ENCODE results near the gene DDX3X.
"Not testable (repeated sequence)": the region's sequence is repeated elsewhere in the genome, so short reads cannot be mapped to it uniquely, and the experiment has no call there.

DNA sequence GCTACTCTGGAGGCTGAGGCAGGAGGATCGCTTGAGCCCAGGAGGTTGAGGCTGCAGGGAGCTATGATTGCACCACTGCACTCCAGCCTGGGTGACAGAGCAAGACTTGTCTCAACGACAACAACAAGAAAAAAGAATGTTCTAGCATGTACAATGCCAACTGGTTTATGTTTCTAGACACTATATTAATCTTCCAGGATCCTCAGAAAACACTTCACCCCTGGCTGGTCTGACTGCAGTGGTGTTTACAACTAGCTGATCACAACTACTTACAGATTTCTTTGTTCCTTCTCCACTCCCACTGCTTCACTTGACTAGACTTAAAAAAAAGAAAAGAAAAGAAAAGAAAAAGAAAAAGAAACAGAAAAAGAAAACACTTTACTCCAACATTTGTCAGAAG is 17.7 kb upstream of the DDX3X start:
- TF ChIP-seq EZH2 (IDR thresholded peaks at IDR 0.05; ENCODE audit: borderline replicate concordance, low read length): not testable (repeated sequence)
- TF ChIP-seq, protein P1, sequence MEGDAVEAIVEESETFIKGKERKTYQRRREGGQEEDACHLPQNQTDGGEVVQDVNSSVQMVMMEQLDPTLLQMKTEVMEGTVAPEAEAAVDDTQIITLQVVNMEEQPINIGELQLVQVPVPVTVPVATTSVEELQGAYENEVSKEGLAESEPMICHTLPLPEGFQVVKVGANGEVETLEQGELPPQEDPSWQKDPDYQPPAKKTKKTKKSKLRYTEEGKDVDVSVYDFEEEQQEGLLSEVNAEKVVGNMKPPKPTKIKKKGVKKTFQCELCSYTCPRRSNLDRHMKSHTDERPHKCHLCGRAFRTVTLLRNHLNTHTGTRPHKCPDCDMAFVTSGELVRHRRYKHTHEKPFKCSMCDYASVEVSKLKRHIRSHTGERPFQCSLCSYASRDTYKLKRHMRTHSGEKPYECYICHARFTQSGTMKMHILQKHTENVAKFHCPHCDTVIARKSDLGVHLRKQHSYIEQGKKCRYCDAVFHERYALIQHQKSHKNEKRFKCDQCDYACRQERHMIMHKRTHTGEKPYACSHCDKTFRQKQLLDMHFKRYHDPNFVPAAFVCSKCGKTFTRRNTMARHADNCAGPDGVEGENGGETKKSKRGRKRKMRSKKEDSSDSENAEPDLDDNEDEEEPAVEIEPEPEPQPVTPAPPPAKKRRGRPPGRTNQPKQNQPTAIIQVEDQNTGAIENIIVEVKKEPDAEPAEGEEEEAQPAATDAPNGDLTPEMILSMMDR (conservative IDR thresholded peaks at IDR 0.05 in 1 of 2, IDR thresholded peaks at IDR 0.05 in 1 of 2; ENCODE audit: extremely low read depth in 1 of 2, insufficient read depth in 1 of 2, low read depth in 1 of 2, low read length in 2 of 2): not testable (repeated sequence)
